ENCODE measurements around the gene AFG3L2. TPM values are rescaled to one million over a fixed set of nuclear protein-coding genes. Genes with fewer than 3 reads are reported as not detected.

The AFG3L2 gene
- total and polyA plus RNA-seq, 4 donors, result 16.4 to 41.3 (median 33.8) TPM

DNA sequence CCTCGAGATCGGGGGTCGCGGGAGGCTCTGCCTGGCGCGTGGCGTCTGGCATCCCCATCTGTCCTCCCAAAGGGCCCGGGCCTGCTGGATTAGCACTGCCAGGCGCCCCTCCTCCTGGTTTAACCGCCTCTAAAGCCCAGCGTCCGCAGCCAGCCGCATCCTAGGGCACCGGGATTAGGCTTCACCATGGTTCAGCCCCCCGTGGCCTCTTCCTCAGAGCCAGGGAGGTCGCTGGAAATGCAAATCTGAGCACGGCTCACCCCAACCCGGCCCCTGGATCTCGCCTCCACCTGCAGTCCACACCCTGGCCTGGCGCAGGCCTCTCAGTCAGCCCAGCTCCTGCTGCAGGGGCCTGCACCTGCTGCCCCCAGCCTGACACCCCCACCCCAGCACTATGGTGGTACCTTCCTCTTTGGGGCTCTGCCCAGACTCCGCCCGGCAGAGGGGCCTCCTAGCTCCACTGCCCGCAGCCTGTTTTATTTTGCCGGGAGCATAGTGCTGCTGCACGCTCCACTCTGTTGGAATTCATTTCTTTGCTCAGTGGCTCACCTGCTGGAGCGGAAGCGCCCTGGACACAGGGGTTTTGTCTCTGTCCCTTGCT is 43.9 kb upstream of the AFG3L2 start:
- no peak for ATAC-seq (ENCODE audit: insufficient read depth, low FRiP score)
- no peaks in the 10 kb centered on the region for H3K36me3 ChIP-seq (ENCODE audit: control insufficient read depth in 4 of 4, insufficient read depth in 4 of 4, low read length in 4 of 4)
- H3K4me1 ChIP-seq (ENCODE audit: control insufficient read depth in 5 of 5, insufficient read depth in 5 of 5, low read length in 5 of 5), result peaks cover 0 to 8% (median 0%) of the 10 kb centered on the region in 5 donors
- no peak overlapping the region for H3K27ac ChIP-seq (ENCODE audit: low read depth in 1 of 2, low read length in 1 of 2)
- H3K9me3 ChIP-seq (ENCODE audit: control insufficient read depth in 4 of 4, insufficient read depth in 3 of 4, low read length in 3 of 4), result no peaks in the 10 kb centered on the region
- no peak overlapping the region for H3K4me3 ChIP-seq
- no peaks in the 10 kb centered on the region for H3K27me3 ChIP-seq (ENCODE audit: control insufficient read depth in 3 of 3, insufficient read depth in 3 of 3, low read length in 2 of 3)
- TF ChIP-seq, protein P1, sequence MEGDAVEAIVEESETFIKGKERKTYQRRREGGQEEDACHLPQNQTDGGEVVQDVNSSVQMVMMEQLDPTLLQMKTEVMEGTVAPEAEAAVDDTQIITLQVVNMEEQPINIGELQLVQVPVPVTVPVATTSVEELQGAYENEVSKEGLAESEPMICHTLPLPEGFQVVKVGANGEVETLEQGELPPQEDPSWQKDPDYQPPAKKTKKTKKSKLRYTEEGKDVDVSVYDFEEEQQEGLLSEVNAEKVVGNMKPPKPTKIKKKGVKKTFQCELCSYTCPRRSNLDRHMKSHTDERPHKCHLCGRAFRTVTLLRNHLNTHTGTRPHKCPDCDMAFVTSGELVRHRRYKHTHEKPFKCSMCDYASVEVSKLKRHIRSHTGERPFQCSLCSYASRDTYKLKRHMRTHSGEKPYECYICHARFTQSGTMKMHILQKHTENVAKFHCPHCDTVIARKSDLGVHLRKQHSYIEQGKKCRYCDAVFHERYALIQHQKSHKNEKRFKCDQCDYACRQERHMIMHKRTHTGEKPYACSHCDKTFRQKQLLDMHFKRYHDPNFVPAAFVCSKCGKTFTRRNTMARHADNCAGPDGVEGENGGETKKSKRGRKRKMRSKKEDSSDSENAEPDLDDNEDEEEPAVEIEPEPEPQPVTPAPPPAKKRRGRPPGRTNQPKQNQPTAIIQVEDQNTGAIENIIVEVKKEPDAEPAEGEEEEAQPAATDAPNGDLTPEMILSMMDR (IDR thresholded peaks at IDR 0.05; ENCODE audit: control extremely low read depth, extremely low read depth), result no peak
- H3K9ac ChIP-seq (ENCODE audit: insufficient read depth in 1 of 2, low read length in 2 of 2), result no peak overlapping the region
- peak; percentile 40 to 47 (median 40) for DNase-seq
- 28 to 46% methylated on average over 27 of the region's 27 CpGs for WGBS, 2 donors

DNA sequence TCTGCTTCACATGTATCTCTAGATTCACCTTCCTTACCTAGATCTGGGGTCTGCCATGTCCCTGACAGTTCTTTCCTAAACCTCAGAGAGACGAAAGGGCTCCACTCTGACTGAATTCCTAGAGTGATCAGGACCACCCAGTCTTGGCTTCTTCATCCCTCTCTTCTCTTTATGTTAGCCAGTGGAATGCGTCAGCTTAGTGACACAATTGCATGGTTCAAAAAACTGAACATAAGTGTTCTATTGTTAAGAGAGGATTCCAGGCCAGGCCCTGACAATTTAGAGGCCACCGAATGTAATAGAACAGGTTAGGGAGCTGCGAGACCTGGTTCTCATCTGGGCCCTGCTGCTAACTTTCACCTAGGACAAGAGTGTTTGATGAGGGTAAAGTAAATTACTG is 40.7 kb upstream of the AFG3L2 start:
- Histone ChIP-seq H3K36me3 (ENCODE audit: control insufficient read depth in 4 of 4, insufficient read depth in 4 of 4, low read length in 4 of 4) (no peaks in the 10 kb centered on the region), H3K9ac (ENCODE audit: insufficient read depth in 1 of 2, low read length in 2 of 2) (no peak overlapping the region), H3K4me1 (ENCODE audit: control insufficient read depth in 5 of 5, insufficient read depth in 5 of 5, low read length in 5 of 5) (peaks cover 0 to 14% (median 0%) of the 10 kb centered on the region in 5 donors), H3K27me3 (ENCODE audit: control insufficient read depth in 3 of 3, insufficient read depth in 3 of 3, low read length in 2 of 3) (no peaks in the 10 kb centered on the region), H3K27ac (ENCODE audit: low read depth in 1 of 2, low read length in 1 of 2) (no peak overlapping the region), H3K4me3 (no peak overlapping the region), H3K9me3 (ENCODE audit: control insufficient read depth in 4 of 4, insufficient read depth in 3 of 4, low read length in 3 of 4) (no peaks in the 10 kb centered on the region)
- ATAC-seq (ENCODE audit: insufficient read depth, low FRiP score), result no peak
- TF ChIP-seq, protein P1 (IDR thresholded peaks at IDR 0.05; ENCODE audit: control extremely low read depth, extremely low read depth), result no peak
- peak in 1 of 3 donors; percentile 26 for DNase-seq
- WGBS, 2 donors, result 94% methylated on average over 4 of the region's 4 CpGs

DNA sequence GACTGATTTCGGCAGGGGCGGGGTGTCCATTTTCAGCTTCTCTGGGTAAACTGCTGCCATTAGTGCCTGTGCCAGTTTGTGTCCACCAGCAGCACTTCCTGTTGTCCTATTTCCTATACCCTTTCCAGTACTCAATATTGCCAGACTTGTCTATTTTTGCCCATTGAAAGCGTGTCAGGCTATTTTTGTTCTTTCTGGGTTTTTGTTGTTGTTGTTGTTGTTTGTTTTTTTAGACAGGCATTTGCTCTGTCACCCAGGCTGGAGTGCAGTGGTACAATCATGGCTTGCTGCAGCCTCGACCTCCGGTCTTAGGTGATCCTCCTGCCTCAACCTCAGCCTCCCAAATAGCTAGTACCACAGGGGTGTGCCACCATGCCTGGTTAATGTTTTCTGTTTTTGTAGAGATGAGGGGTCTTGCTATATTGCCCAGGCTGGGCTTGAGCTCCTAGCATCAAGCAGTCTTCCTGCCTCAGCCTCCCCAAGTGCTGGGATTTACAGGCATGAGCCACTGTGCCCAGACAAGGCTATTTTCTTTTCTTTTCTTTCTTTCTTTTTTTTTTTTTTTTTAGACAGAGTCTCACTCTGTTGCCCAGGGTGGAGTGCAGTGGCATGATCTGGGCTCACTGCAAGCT is 39.2 kb upstream of the AFG3L2 start:
- Histone ChIP-seq H3K4me1 (ENCODE audit: control insufficient read depth in 5 of 5, insufficient read depth in 5 of 5, low read length in 5 of 5) (peaks cover 0 to 16% (median 0%) of the 10 kb centered on the region in 5 donors), H3K36me3 (ENCODE audit: control insufficient read depth in 4 of 4, insufficient read depth in 4 of 4, low read length in 4 of 4) (no peaks in the 10 kb centered on the region), H3K9ac (ENCODE audit: insufficient read depth in 1 of 2, low read length in 2 of 2) (no peak overlapping the region), H3K27ac (ENCODE audit: low read depth in 1 of 2, low read length in 1 of 2) (peak overlapping the region in 1 of 2 donors; percentile 39), H3K4me3 (no peak overlapping the region), H3K27me3 (ENCODE audit: control insufficient read depth in 3 of 3, insufficient read depth in 3 of 3, low read length in 2 of 3) (no peaks in the 10 kb centered on the region), H3K9me3 (ENCODE audit: control insufficient read depth in 4 of 4, insufficient read depth in 3 of 4, low read length in 3 of 4) (no peaks in the 10 kb centered on the region)
- no peak for ATAC-seq (ENCODE audit: insufficient read depth, low FRiP score)
- TF ChIP-seq, protein P1 (IDR thresholded peaks at IDR 0.05; ENCODE audit: control extremely low read depth, extremely low read depth), result no peak
- 81 to 85% methylated on average over 5 of the region's 5 CpGs for WGBS, 2 donors
- DNase-seq, result no peak

Measured in lung (tissue), 12 donors.